GM23338 (cell line): ENCODE data around the gene OTC. TPM values are rescaled to one million over a fixed set of nuclear protein-coding genes. Genes with fewer than 3 reads are reported as not detected.

Experiments
- ATAC-seq: fragments of 200-7000 bp; cut with Tn5 transposase; 3 replicates; pipeline ENCODE4 v1.9.1; 2020
- DNase-seq: peaks from one replicate; pipeline ENCODE4 v3.0.0-alpha.2; 2015; ENCODE audit warnings: low spot score
- H2AFZ ChIP-seq: fragments of 200-600 bp; sonication (generic); 2 replicates; pipeline ENCODE4 v1.8.0; 2016; ENCODE audit warnings: antibody characterized with exemption, mild to moderate bottlenecking, moderate library complexity
- H3F3A ChIP-seq: fragments of 200-600 bp; sonication (generic); replicated peaks from 2 replicates; pipeline ENCODE4 v1.8.0; 2017; ENCODE audit warnings: antibody characterized with exemption, mixed run types, low read depth
- H3K27ac ChIP-seq: fragments of 200-600 bp; sonication (generic); 2 replicates; pipeline ENCODE4 v1.6.1; 2016; ENCODE audit warnings: low read depth
- H3K27me3 ChIP-seq: fragments of 200-600 bp; sonication (generic); 2 replicates; pipeline ENCODE4 v1.8.0; 2016; ENCODE audit warnings: mild to moderate bottlenecking, mixed run types, moderate library complexity; ENCODE audit not compliant: insufficient read depth
- H3K36me3 ChIP-seq: fragments of 200-600 bp; sonication (generic); 2 replicates; pipeline ENCODE4 v1.8.0; 2016; ENCODE audit warnings: mild to moderate bottlenecking; ENCODE audit not compliant: insufficient read depth
- H3K4me1 ChIP-seq: fragments of 200-600 bp; sonication (generic); 2 replicates; pipeline ENCODE4 v1.8.0; 2016; ENCODE audit warnings: mild to moderate bottlenecking, moderate library complexity; ENCODE audit not compliant: insufficient read depth
- H3K4me2 ChIP-seq: fragments of 200-600 bp; sonication (generic); 2 replicates; pipeline ENCODE4 v1.7.1; 2017; ENCODE audit warnings: mixed run types
- H3K4me3 ChIP-seq: fragments of 200-600 bp; sonication (generic); 2 replicates; pipeline ENCODE4 v1.6.1; 2016; ENCODE audit warnings: mixed run types
- H3K79me2 ChIP-seq: fragments of 200-600 bp; sonication (generic); replicated peaks from 2 replicates; pipeline ENCODE4 v1.8.0; 2017; ENCODE audit warnings: mild to moderate bottlenecking; ENCODE audit not compliant: insufficient read depth
- H3K9me2 ChIP-seq: fragments of 200-600 bp; sonication (generic); 2 replicates; pipeline ENCODE4 v1.8.0; 2017; ENCODE audit not compliant: insufficient read depth
- H4K20me1 ChIP-seq: fragments of 200-600 bp; sonication (generic); replicated peaks from 2 replicates; pipeline ENCODE4 v1.8.0; 2017; ENCODE audit warnings: mild to moderate bottlenecking; ENCODE audit not compliant: insufficient read depth
- H3K27ac Mint-ChIP-seq: 2 replicates; pipeline ENCODE4 v1.8.0; 2020; ENCODE audit warnings: inconsistent platforms, mild to moderate bottlenecking, moderate library complexity, mixed read lengths
- H3K27me3 Mint-ChIP-seq: 3 replicates; pipeline ENCODE4 v1.8.0; 2022; ENCODE audit warnings: low read depth, mild to moderate bottlenecking, moderate library complexity, mixed read lengths, inconsistent platforms; ENCODE audit not compliant: insufficient read depth, poor library complexity
- H3K36me3 Mint-ChIP-seq: 3 replicates; pipeline ENCODE4 v1.8.0; 2021; ENCODE audit warnings: low read depth, mild to moderate bottlenecking, inconsistent platforms, moderate library complexity, mixed read lengths
- H3K4me1 Mint-ChIP-seq: 3 replicates; pipeline ENCODE4 v1.8.0; 2020; ENCODE audit warnings: mild to moderate bottlenecking, inconsistent platforms, mixed read lengths
- H3K4me3 Mint-ChIP-seq: 3 replicates; pipeline ENCODE4 v1.8.0; 2021; ENCODE audit warnings: moderate library complexity, mild to moderate bottlenecking, inconsistent platforms, mixed read lengths
- H3K9me3 Mint-ChIP-seq: 3 replicates; pipeline ENCODE4 v1.8.0; 2020; ENCODE audit warnings: moderate library complexity, mild to moderate bottlenecking, inconsistent platforms, mixed read lengths
- CREB1 ChIP-seq: fragments of 250-450 bp; sonication (Bioruptor Pico); IDR thresholded peaks from 2 replicates; pipeline ENCODE4 v1.5.0; 2020; ENCODE audit warnings: low read depth, mild to moderate bottlenecking, moderate library complexity
- ETS1 ChIP-seq: IDR thresholded peaks from 2 replicates; pipeline ENCODE4 v1.6.1; 2016; ENCODE audit warnings: antibody characterized with exemption
- EZH2 ChIP-seq: fragments of 200-600 bp; sonication (generic); IDR thresholded peaks from one replicate; pipeline ENCODE4 v1.8.0; 2017; ENCODE audit warnings: antibody characterized with exemption, mild to moderate bottlenecking, low read depth; ENCODE audit not compliant: unreplicated experiment
- EZH2phosphoT487 ChIP-seq: fragments of 200-600 bp; sonication (generic); IDR thresholded peaks from one replicate; pipeline ENCODE4 v1.8.1; 2018; ENCODE audit warnings: antibody characterized with exemption; ENCODE audit not compliant: unreplicated experiment
- JUNB ChIP-seq: IDR thresholded peaks from one replicate; pipeline ENCODE4 v1.6.1; 2016; ENCODE audit warnings: antibody characterized with exemption; ENCODE audit not compliant: unreplicated experiment
- NANOG ChIP-seq: IDR thresholded peaks from 2 replicates; pipeline ENCODE4 v1.6.1; 2016; ENCODE audit warnings: antibody characterized with exemption, borderline replicate concordance
- POLR2AphosphoS5 ChIP-seq: IDR thresholded peaks from 2 replicates; pipeline ENCODE4 v1.6.1; 2016; ENCODE audit warnings: antibody characterized with exemption, low read depth
- STAT1 ChIP-seq: IDR thresholded peaks from one replicate; pipeline ENCODE4 v1.6.1; 2016; ENCODE audit warnings: antibody characterized with exemption; ENCODE audit not compliant: unreplicated experiment
- ZNF114 ChIP-seq: fragments of 250-450 bp; sonication (Bioruptor Pico); IDR thresholded peaks from 2 replicates; pipeline ENCODE4 v1.5.0; 2020; ENCODE audit warnings: mild to moderate bottlenecking, moderate library complexity
- ZNF331 ChIP-seq: fragments of 250-450 bp; sonication (Bioruptor Pico); IDR thresholded peaks from 2 replicates; pipeline ENCODE4 v1.5.0; 2020; ENCODE audit warnings: low read depth, mild to moderate bottlenecking, moderate library complexity
- ZNF462 ChIP-seq: fragments of 250-450 bp; sonication (Bioruptor Pico); IDR thresholded peaks from 2 replicates; pipeline ENCODE4 v1.5.0; 2020; ENCODE audit warnings: mild to moderate bottlenecking, moderate library complexity
- polyA plus RNA-seq: library from polyadenylated mRNA; unstranded; fragments of >200 nt; fragmentation: Nextera tagmentation; extraction: Ambion mirVana; gene quantifications from 2 replicates; pipeline ENCODE4 v1.2.1, GENCODE V29; 2016
- total RNA-seq: library from RNA; depleted of rRNA; stranded (reverse); fragments of >200 nt; shearing (Covaris generic); gene quantifications from 2 replicates; pipeline ENCODE4 v1.2.3, GENCODE V29; 2014
- TF ChIP-seq, protein P1 (sequence below), 2 experiments: fragments of 200-600 bp in 1 of 2; sonication (generic) in 1 of 2; conservative IDR thresholded peaks; 2 replicates each; pipeline versions ENCODE4 v1.5.1 to v1.6.1; 2016 to 2017; ENCODE audit warnings: antibody characterized with exemption in 2 of 2, low read depth in 2 of 2, mild to moderate bottlenecking in 2 of 2, moderate library complexity in 1 of 2
- TF ChIP-seq, protein P2 (sequence below): IDR thresholded peaks from one replicate; pipeline ENCODE4 v1.6.1; 2018; ENCODE audit warnings: antibody characterized with exemption; ENCODE audit not compliant: unreplicated experiment

The OTC gene
- total and polyA plus RNA-seq, 2 experiments from 2014 or later: not detected

GRCh38 chrX:38431525-38431924 lies 79.1 kb downstream of the OTC start (continued):
- TF ChIP-seq EZH2 (no peak), STAT1 (no peak), ZNF331 (CRISPR knock-in tag) (no peak)

GRCh38 chrX:38435130-38435529 lies 82.7 kb downstream of the OTC start:
- Histone ChIP-seq H3K4me2 (no peak overlapping the region), H3K4me1 (no peaks in the 10 kb centered on the region), H3F3A (no peaks in the 10 kb centered on the region), H3K79me2 (no peaks in the 10 kb centered on the region), H3K4me3 (no peak overlapping the region), H4K20me1 (no peaks in the 10 kb centered on the region), H2AFZ (no peak overlapping the region), H3K9me2 (no peaks in the 10 kb centered on the region), H3K27ac (no peak overlapping the region), H3K27me3 (no peaks in the 10 kb centered on the region), H3K36me3 (no peaks in the 10 kb centered on the region)
- Mint-ChIP-seq H3K4me3 (no peak overlapping the region), H3K27me3 (no peaks in the 10 kb centered on the region), H3K4me1 (peaks cover 2% of the 10 kb centered on the region; the same call in 1 of the 3 replicates), H3K36me3 (no peaks in the 10 kb centered on the region), H3K27ac (no peak overlapping the region; the same call in 1 of the 2 replicates), H3K9me3 (no peaks in the 10 kb centered on the region)
- TF ChIP-seq POLR2AphosphoS5 (no peak), EZH2phosphoT487 (no peak), ZNF462 (CRISPR knock-in tag) (no peak), NANOG (no peak), EZH2 (no peak), ETS1 (no peak), CREB1 (CRISPR knock-in tag) (no peak), JUNB (no peak), STAT1 (no peak), ZNF331 (CRISPR knock-in tag) (no peak), ZNF114 (CRISPR knock-in tag) (no peak)
- TF ChIP-seq, protein P1, sequence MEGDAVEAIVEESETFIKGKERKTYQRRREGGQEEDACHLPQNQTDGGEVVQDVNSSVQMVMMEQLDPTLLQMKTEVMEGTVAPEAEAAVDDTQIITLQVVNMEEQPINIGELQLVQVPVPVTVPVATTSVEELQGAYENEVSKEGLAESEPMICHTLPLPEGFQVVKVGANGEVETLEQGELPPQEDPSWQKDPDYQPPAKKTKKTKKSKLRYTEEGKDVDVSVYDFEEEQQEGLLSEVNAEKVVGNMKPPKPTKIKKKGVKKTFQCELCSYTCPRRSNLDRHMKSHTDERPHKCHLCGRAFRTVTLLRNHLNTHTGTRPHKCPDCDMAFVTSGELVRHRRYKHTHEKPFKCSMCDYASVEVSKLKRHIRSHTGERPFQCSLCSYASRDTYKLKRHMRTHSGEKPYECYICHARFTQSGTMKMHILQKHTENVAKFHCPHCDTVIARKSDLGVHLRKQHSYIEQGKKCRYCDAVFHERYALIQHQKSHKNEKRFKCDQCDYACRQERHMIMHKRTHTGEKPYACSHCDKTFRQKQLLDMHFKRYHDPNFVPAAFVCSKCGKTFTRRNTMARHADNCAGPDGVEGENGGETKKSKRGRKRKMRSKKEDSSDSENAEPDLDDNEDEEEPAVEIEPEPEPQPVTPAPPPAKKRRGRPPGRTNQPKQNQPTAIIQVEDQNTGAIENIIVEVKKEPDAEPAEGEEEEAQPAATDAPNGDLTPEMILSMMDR (conservative IDR thresholded peaks at IDR 0.05; ENCODE audit: low read depth in 2 of 2): no peak
- TF ChIP-seq, protein P2, sequence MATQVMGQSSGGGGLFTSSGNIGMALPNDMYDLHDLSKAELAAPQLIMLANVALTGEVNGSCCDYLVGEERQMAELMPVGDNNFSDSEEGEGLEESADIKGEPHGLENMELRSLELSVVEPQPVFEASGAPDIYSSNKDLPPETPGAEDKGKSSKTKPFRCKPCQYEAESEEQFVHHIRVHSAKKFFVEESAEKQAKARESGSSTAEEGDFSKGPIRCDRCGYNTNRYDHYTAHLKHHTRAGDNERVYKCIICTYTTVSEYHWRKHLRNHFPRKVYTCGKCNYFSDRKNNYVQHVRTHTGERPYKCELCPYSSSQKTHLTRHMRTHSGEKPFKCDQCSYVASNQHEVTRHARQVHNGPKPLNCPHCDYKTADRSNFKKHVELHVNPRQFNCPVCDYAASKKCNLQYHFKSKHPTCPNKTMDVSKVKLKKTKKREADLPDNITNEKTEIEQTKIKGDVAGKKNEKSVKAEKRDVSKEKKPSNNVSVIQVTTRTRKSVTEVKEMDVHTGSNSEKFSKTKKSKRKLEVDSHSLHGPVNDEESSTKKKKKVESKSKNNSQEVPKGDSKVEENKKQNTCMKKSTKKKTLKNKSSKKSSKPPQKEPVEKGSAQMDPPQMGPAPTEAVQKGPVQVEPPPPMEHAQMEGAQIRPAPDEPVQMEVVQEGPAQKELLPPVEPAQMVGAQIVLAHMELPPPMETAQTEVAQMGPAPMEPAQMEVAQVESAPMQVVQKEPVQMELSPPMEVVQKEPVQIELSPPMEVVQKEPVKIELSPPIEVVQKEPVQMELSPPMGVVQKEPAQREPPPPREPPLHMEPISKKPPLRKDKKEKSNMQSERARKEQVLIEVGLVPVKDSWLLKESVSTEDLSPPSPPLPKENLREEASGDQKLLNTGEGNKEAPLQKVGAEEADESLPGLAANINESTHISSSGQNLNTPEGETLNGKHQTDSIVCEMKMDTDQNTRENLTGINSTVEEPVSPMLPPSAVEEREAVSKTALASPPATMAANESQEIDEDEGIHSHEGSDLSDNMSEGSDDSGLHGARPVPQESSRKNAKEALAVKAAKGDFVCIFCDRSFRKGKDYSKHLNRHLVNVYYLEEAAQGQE: no peak
- no peak for DNase-seq
- no peak for ATAC-seq
